ENCODE results near the gene LRCOL1.

Gene LRCOL1

GRCh38 chr12:132562489-132563021, 47.8 kb downstream of the LRCOL1 start:
- no peak for DNase-seq (ENCODE audit: low spot score)

DNA sequence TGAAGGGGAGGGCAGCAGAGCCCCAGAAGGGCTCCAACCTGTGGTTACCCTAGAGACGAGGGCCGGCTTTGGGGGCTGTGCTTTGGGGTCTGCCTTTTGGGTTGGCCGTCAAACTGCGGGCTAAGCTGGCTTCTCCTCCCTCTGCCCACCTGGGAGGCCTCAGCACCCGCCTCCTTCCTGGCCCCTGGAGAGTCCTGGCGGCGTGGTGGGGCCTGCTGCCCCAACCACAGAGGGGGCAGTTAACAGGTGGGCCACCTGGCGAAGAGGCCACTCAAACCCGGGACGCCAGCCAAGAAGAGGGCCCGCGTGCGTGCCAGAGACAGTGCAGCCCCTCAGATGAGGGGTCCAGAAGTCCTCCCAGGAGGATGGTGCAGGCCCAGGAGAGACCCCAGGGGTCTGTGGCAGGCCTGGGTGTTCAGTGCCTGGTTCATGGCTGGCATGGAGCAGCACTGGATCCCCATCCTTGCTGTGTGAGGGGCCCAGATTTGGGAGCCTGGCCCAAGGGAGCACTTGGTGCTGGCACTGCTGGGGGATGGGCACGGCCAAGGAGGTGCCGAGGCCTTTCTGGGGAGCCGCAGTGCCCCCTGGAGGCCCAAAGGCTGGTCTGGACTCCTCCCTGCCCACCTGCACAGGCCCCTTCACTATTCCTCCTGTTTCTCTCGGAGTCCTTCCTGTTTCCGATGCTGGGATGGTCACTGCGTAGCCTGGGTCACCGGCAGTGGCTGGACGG, 48.8 kb downstream of the LRCOL1 start:
- DNase-seq (ENCODE audit: low spot score) = no peak

GRCh38 chr12:132560614-132561426, 49.6 kb downstream of the LRCOL1 start:
- peak; percentile 62 for DNase-seq (ENCODE audit: low spot score)

DNA sequence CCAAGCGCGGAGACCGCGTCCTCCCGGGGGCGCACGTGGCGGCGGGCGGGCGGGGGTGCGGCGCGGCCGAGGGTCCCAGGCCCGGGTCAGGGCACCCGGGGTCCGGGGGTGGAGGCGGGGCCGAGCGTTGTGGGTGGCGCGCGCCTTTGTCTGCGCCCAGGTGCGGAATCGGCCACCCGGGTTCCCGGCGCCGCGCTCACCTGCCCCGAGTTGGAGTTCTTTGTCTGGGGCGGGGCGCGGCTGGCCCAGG, 50.1 kb downstream of the LRCOL1 start:
- no peak for DNase-seq (ENCODE audit: low spot score)

DNA sequence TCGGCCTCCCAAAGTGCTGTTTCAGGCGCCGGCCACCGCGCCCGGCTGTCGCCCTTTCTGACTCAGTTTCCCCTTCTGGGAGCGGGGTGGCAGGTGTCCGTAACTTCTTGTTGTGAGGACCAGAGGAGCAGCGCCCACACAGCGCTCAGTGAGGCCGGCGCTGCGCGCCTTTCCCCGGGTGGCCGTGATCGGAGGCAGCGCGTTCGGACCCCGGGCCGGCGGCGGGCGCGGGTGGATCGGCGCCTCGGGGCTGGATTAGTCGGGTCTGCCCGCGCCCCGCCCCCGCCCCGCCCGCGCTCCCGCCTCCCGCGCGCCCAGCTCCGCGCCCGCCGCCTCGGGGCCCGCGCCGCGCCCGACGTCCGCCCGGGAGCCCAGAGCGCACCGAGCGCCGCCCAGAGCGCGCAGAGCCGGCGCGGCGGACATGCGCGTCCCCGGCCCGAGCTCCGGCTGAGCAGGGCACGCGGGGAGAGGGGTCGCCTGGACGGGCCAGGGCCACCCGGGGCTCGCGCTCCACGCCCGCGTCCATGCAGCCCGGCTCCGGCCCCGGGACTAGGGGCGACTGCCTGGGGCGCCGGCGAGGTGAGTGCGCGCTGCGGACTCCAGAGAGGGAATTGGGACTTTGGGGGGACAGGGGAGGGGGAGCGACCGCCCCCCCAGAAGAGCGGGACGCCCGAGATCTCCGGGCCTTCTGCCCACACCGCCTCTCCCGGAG, 50.6 kb downstream of the LRCOL1 start:
- peak; percentile 4 for DNase-seq (ENCODE audit: low spot score)

DNA sequence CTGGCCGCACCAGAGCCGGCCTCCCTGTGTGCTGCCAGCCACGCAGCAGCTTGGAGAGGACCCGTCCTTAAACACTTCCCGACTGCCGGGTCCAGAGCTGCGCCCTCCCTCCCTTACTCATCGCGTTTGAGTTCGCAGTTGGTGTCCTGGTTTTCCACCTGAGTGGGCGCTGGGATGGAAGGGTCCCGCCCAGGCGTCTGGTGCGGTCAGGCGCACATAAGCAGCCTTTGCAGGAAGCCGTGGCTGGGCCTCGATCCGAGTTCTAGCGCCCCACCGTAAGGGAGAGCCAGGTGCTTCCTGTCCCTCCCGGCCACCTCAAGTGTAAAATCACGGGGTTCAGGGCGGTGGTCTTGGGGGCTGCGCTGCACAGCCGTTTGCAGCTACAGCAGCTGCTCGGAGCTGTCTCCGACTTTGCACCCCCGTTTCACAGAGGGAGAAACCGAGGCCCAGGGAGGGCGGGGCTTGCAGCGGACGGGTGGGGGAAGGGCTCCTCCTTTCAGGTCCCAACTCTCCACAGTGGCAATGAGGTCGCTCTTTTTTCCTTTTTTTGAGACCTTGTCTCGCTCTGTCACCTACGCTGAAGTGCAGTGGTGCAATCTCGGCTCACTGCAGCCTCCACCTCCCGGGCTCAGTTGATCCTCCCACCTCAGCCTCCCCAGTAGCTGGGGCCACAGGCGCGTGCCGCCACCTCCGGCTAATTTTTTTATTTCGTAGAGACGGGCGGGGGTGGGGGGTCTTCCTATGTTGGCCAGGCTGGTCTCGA, 51.3 kb downstream of the LRCOL1 start:
- no peak for DNase-seq (ENCODE audit: low spot score)

GRCh38 chr12:132558042-132558856, 52.1 kb downstream of the LRCOL1 start:
- DNase-seq (ENCODE audit: low spot score) = no peak

DNA sequence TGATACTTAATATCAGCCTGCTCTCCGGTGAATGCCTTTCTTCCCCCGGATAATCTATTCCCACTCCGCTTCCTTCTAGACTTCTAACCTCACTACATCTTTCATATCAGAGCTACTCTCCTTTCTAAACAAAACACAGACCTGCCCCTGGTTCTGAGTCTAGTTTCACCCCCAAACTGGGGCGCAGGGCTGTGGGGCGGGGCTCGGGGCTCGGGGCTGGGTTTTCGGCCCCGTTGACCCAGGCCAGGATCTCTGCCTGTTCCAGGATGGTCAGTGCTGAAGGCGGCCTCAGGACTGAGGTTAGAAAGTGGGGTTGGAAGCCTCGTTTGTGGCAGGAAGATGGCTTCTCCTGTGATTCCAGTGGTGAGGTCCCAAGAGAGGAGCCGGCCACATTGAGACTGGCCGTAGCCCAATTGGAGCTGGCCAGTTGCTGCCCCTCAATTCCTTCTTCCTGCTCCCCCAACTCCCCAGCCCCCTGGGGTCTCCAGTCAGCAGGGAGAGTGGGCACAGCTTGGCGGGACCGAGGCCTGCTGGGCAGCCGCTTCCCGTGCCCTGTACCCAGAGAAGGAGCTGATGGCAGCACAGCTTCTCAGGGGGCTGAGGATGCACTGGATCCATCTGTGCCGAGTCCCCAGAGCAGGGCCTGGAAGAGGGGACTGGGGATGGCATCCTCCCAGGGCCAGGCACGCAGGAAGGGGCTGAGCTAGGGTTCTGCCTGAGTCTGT, 52.9 kb downstream of the LRCOL1 start:
- DNase-seq (ENCODE audit: low spot score) = no peak

DNA sequence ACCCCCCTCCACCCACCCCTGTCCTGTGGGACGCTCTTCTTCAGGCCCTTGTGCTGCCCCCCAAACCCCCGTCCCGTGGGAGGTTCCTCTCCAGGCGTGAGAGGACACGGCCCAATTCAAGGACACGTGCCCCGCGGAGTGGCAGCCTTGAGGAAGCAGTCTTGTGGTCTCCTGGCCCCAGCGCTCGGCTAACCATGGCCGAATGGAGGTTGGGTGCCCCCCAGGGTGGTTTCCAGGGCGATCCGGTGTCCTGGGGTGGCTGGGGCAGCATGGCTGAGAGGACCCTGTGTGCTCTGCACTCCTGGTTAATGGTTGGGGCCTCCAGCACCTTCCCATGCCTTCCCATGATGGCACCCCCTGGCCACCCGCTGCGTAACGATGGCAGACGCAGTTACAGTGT, 53.6 kb downstream of the LRCOL1 start:
- DNase-seq (ENCODE audit: low spot score) = no peak

DNA sequence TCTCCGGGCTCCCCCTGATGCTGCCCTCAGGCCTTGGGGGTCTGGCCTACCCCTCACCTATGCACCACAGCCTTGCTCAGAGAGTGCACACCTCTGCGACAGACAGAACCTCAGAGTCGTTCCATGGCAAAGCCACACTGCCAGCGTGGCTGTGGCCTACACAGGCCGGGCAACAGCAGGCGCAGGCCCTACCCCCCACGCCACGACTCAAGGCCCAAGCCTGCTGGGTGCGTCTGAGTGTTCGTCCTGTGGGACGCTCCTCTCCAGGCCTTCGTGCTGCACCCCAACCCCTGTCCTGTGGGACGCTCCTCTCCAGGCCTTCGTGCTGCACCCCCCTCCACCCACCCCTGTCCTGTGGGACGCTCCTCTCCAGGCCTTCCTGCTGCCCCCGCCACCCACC, 54.2 kb downstream of the LRCOL1 start:
- no peak for DNase-seq (ENCODE audit: low spot score)

- DNase-seq (ENCODE audit: low spot score) = no peak
These were observed 54.7 kb downstream of the LRCOL1 start for GRCh38 chr12:132555686-132556085.

DNA sequence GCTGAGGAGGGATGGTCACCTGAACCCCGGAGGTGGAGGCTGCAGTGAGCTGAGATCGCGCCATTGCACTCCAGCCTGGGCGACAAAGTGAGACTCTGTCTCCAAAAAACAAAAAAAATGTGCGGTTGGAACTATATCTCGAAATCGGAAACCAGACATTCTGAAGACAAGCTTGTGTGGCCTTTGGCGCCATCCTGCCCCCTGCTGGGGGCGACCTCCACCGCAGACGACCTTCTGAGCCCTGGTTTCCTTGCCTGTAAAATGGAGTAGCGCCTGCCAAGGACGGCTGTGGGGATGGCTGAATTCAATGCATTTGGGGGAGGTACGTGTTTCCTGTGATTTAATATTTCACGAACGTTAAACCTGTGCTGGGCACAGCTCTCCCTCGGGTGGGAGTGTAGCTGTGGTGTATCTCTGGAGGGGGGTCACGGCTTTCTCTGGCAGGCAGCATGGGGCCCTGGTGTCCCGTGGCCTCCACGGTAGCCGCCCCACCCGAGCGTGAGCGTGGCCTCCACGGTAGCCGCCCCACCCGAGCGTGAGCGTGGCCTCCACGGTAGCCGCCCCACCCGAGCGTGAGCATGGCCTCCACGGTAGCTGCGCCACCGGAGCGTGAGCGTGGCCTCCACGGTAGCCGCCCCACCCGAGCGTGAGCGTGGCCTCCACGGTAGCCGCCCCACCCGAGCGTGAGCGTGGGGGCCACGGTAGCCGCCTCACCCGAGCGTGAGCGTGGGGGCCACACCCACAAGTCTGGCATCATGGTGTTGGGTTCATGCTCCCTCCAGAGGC, 55.3 kb downstream of the LRCOL1 start:
- no peak for DNase-seq (ENCODE audit: low spot score)

Measured in CD4-positive, alpha-beta T cell treated with Interleukin-2 at 100 ng/mL for 4 hours (primary cell).